Activated CD4-positive, alpha-beta T cell treated with anti-CD3 and anti-CD28 coated beads for 4 hours (primary cell): ENCODE measurements around the gene FFAR3.
A peak's percentile ranks its signal among the peaks of the same experiment; 100 is the strongest.

Experiments
- DNase-seq, 2 donors: peaks; one replicate each; pipeline ENCODE4 v3.0.0-alpha.2; 2020

The FFAR3 gene

GRCh38 chr19:35404879-35405622, 46.8 kb downstream of the FFAR3 start:
- peak in 1 of 2 donors; percentile 1 for DNase-seq

GRCh38 chr19:35407619-35408018, 49.4 kb downstream of the FFAR3 start:
- no peak for DNase-seq

GRCh38 chr19:35408284-35409171, 50.3 kb downstream of the FFAR3 start:
- no peak for DNase-seq

GRCh38 chr19:35409191-35409590, 50.9 kb downstream of the FFAR3 start:
- DNase-seq: no peak
